COLO668 (cell line): ENCODE measurements around the gene CLIP3.
A peak's percentile ranks its signal among the peaks of the same experiment; 100 is the strongest.
"Not testable (repeated sequence)": the region's sequence is repeated elsewhere in the genome, so short reads cannot be mapped to it uniquely, and the experiment has no call there.

Experiments
- DNase-seq: peaks from one replicate; lab custom pipeline; 2025; ENCODE audit not compliant: unreplicated experiment; lab: John Stamatoyannopoulos, UW

CLIP3 gene

GRCh38 chr19:36032251-36033104 lies at the start of gene CLIP3:
TSS of gene CLIP3 (minus strand) at chr19:36032873. CDS start at chr19:36032357, 516 bp downstream.
- DNase-seq, result peak; percentile 2

- no peak for DNase-seq
Observed at GRCh38 chr19:36081894-36082293, 49.2 kb upstream of the CLIP3 start.

GRCh38 chr19:36081385-36081784 lies 48.7 kb upstream of the CLIP3 start:
- DNase-seq, result no peak

- no peak for DNase-seq
Observed at GRCh38 chr19:36079389-36079945, 46.8 kb upstream of the CLIP3 start.

GRCh38 chr19:36073121-36073876 lies 40.6 kb upstream of the CLIP3 start:
- no peak for DNase-seq

GRCh38 chr19:36072081-36072480 lies 39.4 kb upstream of the CLIP3 start:
- DNase-seq, result no peak

- DNase-seq, result not testable (repeated sequence)
Observed at GRCh38 chr19:36068810-36069499, 36.3 kb upstream of the CLIP3 start.

GRCh38 chr19:36067681-36068080 lies 35.0 kb upstream of the CLIP3 start:
- no peak for DNase-seq

- no peak for DNase-seq
Observed at GRCh38 chr19:36064826-36065225, 32.2 kb upstream of the CLIP3 start.

- DNase-seq, result no peak
Observed at GRCh38 chr19:36061367-36061766, 28.7 kb upstream of the CLIP3 start.

- DNase-seq, result peak; percentile 21
Observed at GRCh38 chr19:36060430-36060829, 27.8 kb upstream of the CLIP3 start.

- DNase-seq, result no peak
Observed at GRCh38 chr19:36059180-36059910, 26.7 kb upstream of the CLIP3 start.

- DNase-seq, result peak; percentile 44
Observed at GRCh38 chr19:36058481-36059179, 26.0 kb upstream of the CLIP3 start.

- peak; percentile 96 for DNase-seq
Observed at GRCh38 chr19:36054733-36055686, 22.3 kb upstream of the CLIP3 start, which contains the start of gene WDR62. TSS of gene WDR62 (plus strand) at chr19:36054897. CDS start at chr19:36054972, 75 bp downstream.

- peak; percentile 99 for DNase-seq
Observed at GRCh38 chr19:36054119-36054732, 21.6 kb upstream of the CLIP3 start, which contains the start of gene THAP8. TSS of gene THAP8 (minus strand) at chr19:36054285. CDS start at chr19:36054217, 68 bp downstream.

GRCh38 chr19:36051637-36052036 lies 19.0 kb upstream of the CLIP3 start:
- DNase-seq, result peak; percentile 37

- DNase-seq, result peak; percentile 18
Observed at GRCh38 chr19:36051236-36051635, 18.6 kb upstream of the CLIP3 start.

GRCh38 chr19:36049080-36049698 lies 16.5 kb upstream of the CLIP3 start:
- DNase-seq, result no peak
